GM12873 (cell line): ENCODE results near the gene ABTB2.

Experiments
- CTCF ChIP-seq: IDR thresholded peaks from 2 replicates; pipeline ENCODE4 v1.5.1; 2012; ENCODE audit warnings: low read depth, mild to moderate bottlenecking, moderate library complexity, low read length, control low read depth; ENCODE audit not compliant: insufficient read depth; ENCODE audit errors: missing control alignments

Gene ABTB2

GRCh38 chr11:34254011-34254410 lies 103.8 kb downstream of the ABTB2 start:
- TF ChIP-seq CTCF: no peak

- no peak for TF ChIP-seq CTCF
Observed at GRCh38 chr11:34252651-34253050, 105.2 kb downstream of the ABTB2 start.

- TF ChIP-seq CTCF: no peak
Observed at GRCh38 chr11:34252015-34252414, 105.8 kb downstream of the ABTB2 start.

- no peak for TF ChIP-seq CTCF
Observed at GRCh38 chr11:34251589-34251980, 106.2 kb downstream of the ABTB2 start.

- TF ChIP-seq CTCF: no peak
Observed at GRCh38 chr11:34250732-34251588, 106.8 kb downstream of the ABTB2 start.

- no peak for TF ChIP-seq CTCF
Observed at GRCh38 chr11:34250211-34250610, 107.6 kb downstream of the ABTB2 start.

GRCh38 chr11:34249439-34249838 lies 108.4 kb downstream of the ABTB2 start:
- no peak for TF ChIP-seq CTCF

GRCh38 chr11:34245041-34245440 lies 112.8 kb downstream of the ABTB2 start:
- TF ChIP-seq CTCF: no peak
